Astrocyte (in vitro differentiated cells and primary cell): ENCODE measurements around the gene AMBP. TPM values are rescaled to one million over a fixed set of nuclear protein-coding genes. Genes with fewer than 3 reads are reported as not detected.

Experiments
- DNase-seq: peaks from one replicate; pipeline ENCODE4 v3.0.0-alpha.2; 2010; ENCODE audit warnings: low read depth
- FAIRE-seq: peaks from 2 replicates; lab custom pipeline; 2011; peaks lifted over from hg19 to GRCh38; lab: Jason Lieb, UNC
- H2AFZ ChIP-seq: 2 replicates; pipeline ENCODE4 v1.6.0; 2012; ENCODE audit warnings: low read depth, low read length, inconsistent platforms
- H3K27ac ChIP-seq: 2 replicates; pipeline ENCODE4 v1.5.1; 2011; ENCODE audit warnings: low read depth, low read length, inconsistent platforms
- H3K27me3 ChIP-seq: 2 replicates; pipeline ENCODE4 v1.6.0; 2011; ENCODE audit warnings: low read length, inconsistent platforms; ENCODE audit not compliant: insufficient read depth
- H3K36me3 ChIP-seq: 2 replicates; pipeline ENCODE4 v1.5.1; 2011; ENCODE audit warnings: low read length, inconsistent platforms; ENCODE audit not compliant: insufficient read depth
- H3K4me1 ChIP-seq: 2 replicates; pipeline ENCODE4 v1.5.1; 2011; ENCODE audit warnings: low read length, inconsistent platforms; ENCODE audit not compliant: insufficient read depth
- H3K4me2 ChIP-seq: 2 replicates; pipeline ENCODE4 v1.6.0; 2012; ENCODE audit warnings: low read length, inconsistent platforms
- H3K4me3 ChIP-seq: 2 replicates; pipeline ENCODE4 v1.5.1; 2011; ENCODE audit warnings: low read depth, mild to moderate bottlenecking, low read length, inconsistent platforms; ENCODE audit not compliant: insufficient read depth
- H3K79me2 ChIP-seq: 2 replicates; pipeline ENCODE4 v1.6.0; 2012; ENCODE audit warnings: mild to moderate bottlenecking, low read length, inconsistent platforms; ENCODE audit not compliant: insufficient read depth
- H3K9ac ChIP-seq: 2 replicates; pipeline ENCODE4 v1.6.0; 2012; ENCODE audit warnings: mild to moderate bottlenecking, low read length, inconsistent platforms
- H3K9me3 ChIP-seq: 2 replicates; pipeline ENCODE4 v1.5.1; 2012; ENCODE audit warnings: low read depth, mild to moderate bottlenecking, low read length, inconsistent platforms; ENCODE audit not compliant: insufficient read depth
- H4K20me1 ChIP-seq: 2 replicates; pipeline ENCODE4 v1.6.0; 2012; ENCODE audit warnings: low read length, inconsistent platforms; ENCODE audit not compliant: insufficient read depth
- H3K27ac Mint-ChIP-seq: one replicate; pipeline ENCODE4 v1.8.0; 2021; ENCODE audit warnings: mild to moderate bottlenecking, mixed read lengths; ENCODE audit not compliant: unreplicated experiment
- H3K27me3 Mint-ChIP-seq: one replicate; pipeline ENCODE4 v1.8.0; 2021; ENCODE audit warnings: low read depth, mixed read lengths; ENCODE audit not compliant: unreplicated experiment
- H3K36me3 Mint-ChIP-seq: one replicate; pipeline ENCODE4 v1.8.0; 2021; ENCODE audit warnings: low read depth, mixed read lengths; ENCODE audit not compliant: unreplicated experiment
- H3K4me1 Mint-ChIP-seq: one replicate; pipeline ENCODE4 v1.8.0; 2021; ENCODE audit warnings: low read depth, mixed read lengths; ENCODE audit not compliant: unreplicated experiment
- H3K4me3 Mint-ChIP-seq: one replicate; pipeline ENCODE4 v1.8.0; 2021; ENCODE audit warnings: mild to moderate bottlenecking, moderate library complexity, mixed read lengths; ENCODE audit not compliant: unreplicated experiment
- H3K9me3 Mint-ChIP-seq: one replicate; pipeline ENCODE4 v1.8.0; 2021; ENCODE audit warnings: mild to moderate bottlenecking, mixed read lengths; ENCODE audit not compliant: unreplicated experiment
- EZH2 ChIP-seq: IDR thresholded peaks from 2 replicates; pipeline ENCODE4 v1.6.1; 2012; ENCODE audit warnings: mild to moderate bottlenecking, low read length, inconsistent platforms; ENCODE audit not compliant: insufficient read depth
- total RNA-seq: library from RNA; stranded (reverse); gene quantifications from 2 replicates; pipeline ENCODE4 v1.2.1, GENCODE V29; 2021
- TF ChIP-seq, protein P1 (sequence below): IDR thresholded peaks from 2 replicates; pipeline ENCODE4 v1.5.1; 2011; ENCODE audit warnings: low read depth, mild to moderate bottlenecking, inconsistent platforms, low read length, moderate library complexity; ENCODE audit not compliant: insufficient read depth

Gene AMBP
- total RNA-seq, 1 donor from 2014 or later: not detected

DNA sequence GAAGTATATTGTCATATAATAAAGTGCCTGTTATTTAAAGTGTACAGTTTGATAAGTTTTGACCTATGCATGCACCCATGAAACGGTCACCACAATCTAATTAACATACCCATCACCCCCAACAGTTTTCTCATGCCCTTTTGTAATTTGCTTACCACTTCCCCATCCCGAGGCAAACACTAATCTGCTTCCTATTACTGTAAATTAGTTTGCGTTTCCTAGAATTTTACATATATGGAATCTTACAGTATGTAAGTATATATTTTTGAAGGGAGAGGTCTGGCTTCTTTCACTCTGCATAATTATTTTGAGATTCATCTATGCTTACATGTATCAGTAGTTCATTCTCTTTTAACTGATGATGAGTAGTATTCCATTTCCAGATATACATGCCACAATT, 56.5 kb downstream of the AMBP start:
- TF ChIP-seq EZH2: no peak
- TF ChIP-seq, protein P1, sequence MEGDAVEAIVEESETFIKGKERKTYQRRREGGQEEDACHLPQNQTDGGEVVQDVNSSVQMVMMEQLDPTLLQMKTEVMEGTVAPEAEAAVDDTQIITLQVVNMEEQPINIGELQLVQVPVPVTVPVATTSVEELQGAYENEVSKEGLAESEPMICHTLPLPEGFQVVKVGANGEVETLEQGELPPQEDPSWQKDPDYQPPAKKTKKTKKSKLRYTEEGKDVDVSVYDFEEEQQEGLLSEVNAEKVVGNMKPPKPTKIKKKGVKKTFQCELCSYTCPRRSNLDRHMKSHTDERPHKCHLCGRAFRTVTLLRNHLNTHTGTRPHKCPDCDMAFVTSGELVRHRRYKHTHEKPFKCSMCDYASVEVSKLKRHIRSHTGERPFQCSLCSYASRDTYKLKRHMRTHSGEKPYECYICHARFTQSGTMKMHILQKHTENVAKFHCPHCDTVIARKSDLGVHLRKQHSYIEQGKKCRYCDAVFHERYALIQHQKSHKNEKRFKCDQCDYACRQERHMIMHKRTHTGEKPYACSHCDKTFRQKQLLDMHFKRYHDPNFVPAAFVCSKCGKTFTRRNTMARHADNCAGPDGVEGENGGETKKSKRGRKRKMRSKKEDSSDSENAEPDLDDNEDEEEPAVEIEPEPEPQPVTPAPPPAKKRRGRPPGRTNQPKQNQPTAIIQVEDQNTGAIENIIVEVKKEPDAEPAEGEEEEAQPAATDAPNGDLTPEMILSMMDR: no peak
- no peak for FAIRE-seq
- Histone ChIP-seq H3K4me2 (no peak overlapping the region), H3K36me3 (peaks cover 8% of the 10 kb centered on the region), H3K4me1 (no peaks in the 10 kb centered on the region), H3K9ac (no peak overlapping the region), H3K9me3 (peaks cover 4% of the 10 kb centered on the region), H3K27me3 (no peaks in the 10 kb centered on the region), H3K4me3 (no peak overlapping the region), H4K20me1 (no peaks in the 10 kb centered on the region), H3K27ac (no peak overlapping the region), H2AFZ (no peak overlapping the region), H3K79me2 (no peaks in the 10 kb centered on the region)
- no peak for DNase-seq
- Mint-ChIP-seq H3K9me3 (peaks cover 9% of the 10 kb centered on the region), H3K27ac (no peak overlapping the region), H3K4me1 (peaks cover 7% of the 10 kb centered on the region), H3K36me3 (peaks cover 49% of the 10 kb centered on the region), H3K27me3 (no peaks in the 10 kb centered on the region), H3K4me3 (no peak overlapping the region)

DNA sequence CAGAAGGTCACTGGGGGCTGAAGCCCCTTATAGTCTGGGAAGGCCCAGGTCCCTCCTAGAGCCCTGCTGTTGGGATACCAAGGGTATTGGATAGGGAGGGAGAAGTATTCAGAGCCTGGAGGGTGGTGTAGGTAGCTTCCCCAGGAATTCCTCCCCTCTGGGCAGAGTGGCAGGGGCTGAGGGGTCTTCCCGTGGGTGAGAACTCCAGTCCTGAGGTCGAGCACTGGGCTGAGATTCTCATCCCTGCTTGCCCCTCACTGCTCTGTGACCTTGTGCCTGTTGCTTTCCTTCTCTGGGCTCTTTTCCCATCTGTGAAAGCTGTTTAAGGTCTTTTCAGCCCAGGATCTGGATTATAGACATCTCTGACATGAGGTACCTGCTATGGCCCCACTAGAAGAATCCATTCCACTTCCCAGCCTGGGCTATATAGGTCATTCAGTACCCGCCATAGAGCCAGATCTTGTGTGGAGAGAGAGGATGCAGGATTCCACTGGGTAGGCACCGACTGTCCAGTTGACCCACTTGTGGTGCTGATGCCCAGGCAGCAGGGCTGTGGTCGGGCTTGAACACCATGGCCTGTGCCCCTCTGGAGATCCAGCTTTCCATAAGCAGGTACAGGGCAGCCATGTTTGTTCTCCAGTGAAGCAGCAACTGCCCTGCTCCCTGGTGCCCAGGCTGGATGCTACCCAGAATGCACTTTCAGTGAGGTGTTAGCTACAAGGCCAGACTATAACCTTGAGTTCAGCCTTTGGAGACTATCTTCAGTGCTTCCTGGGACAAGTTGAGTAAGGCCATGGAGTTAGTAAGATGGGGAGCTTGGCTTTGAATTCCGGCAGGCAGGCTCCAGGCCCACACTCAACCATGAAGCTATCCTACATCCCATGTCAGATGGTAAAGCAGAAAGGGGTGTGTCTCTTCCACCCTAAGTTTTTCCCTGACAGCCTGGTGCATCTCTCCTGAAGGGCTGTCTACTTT, 60.1 kb downstream of the AMBP start:
- no peaks in the 10 kb centered on the region for H3K4me1 ChIP-seq
- DNase-seq (no peak), FAIRE-seq (no peak)
- Mint-ChIP-seq H3K4me3 (no peak overlapping the region), H3K27ac (no peak overlapping the region), H3K9me3 (peaks cover 3% of the 10 kb centered on the region), H3K27me3 (no peaks in the 10 kb centered on the region), H3K36me3 (peaks cover 36% of the 10 kb centered on the region), H3K4me1 (no peaks in the 10 kb centered on the region)
- no peak overlapping the region for H2AFZ ChIP-seq
- H3K36me3 ChIP-seq: peaks cover 3% of the 10 kb centered on the region
- H3K9ac ChIP-seq: no peak overlapping the region
- H3K27me3 ChIP-seq: no peaks in the 10 kb centered on the region
- H3K27ac ChIP-seq: no peak overlapping the region
- peaks cover 4% of the 10 kb centered on the region for H3K9me3 ChIP-seq
- TF ChIP-seq, protein P1: no peak
- TF ChIP-seq EZH2: no peak
- H3K4me3 ChIP-seq: no peak overlapping the region
- H3K4me2 ChIP-seq: no peak overlapping the region
- H3K79me2 ChIP-seq: no peaks in the 10 kb centered on the region
- H4K20me1 ChIP-seq: no peaks in the 10 kb centered on the region
